ENCODE results near the gene IL12RB1. TPM values are rescaled to one million over a fixed set of nuclear protein-coding genes. Genes with fewer than 3 reads are reported as not detected.

The IL12RB1 gene
- total and polyA plus RNA-seq, 2 of the 8 experiments (the other 6 are each of a cell fraction or from before 2014, with no cell fraction given) = 0.03 TPM; not detected in 1

- TF ChIP-seq, protein P1, sequence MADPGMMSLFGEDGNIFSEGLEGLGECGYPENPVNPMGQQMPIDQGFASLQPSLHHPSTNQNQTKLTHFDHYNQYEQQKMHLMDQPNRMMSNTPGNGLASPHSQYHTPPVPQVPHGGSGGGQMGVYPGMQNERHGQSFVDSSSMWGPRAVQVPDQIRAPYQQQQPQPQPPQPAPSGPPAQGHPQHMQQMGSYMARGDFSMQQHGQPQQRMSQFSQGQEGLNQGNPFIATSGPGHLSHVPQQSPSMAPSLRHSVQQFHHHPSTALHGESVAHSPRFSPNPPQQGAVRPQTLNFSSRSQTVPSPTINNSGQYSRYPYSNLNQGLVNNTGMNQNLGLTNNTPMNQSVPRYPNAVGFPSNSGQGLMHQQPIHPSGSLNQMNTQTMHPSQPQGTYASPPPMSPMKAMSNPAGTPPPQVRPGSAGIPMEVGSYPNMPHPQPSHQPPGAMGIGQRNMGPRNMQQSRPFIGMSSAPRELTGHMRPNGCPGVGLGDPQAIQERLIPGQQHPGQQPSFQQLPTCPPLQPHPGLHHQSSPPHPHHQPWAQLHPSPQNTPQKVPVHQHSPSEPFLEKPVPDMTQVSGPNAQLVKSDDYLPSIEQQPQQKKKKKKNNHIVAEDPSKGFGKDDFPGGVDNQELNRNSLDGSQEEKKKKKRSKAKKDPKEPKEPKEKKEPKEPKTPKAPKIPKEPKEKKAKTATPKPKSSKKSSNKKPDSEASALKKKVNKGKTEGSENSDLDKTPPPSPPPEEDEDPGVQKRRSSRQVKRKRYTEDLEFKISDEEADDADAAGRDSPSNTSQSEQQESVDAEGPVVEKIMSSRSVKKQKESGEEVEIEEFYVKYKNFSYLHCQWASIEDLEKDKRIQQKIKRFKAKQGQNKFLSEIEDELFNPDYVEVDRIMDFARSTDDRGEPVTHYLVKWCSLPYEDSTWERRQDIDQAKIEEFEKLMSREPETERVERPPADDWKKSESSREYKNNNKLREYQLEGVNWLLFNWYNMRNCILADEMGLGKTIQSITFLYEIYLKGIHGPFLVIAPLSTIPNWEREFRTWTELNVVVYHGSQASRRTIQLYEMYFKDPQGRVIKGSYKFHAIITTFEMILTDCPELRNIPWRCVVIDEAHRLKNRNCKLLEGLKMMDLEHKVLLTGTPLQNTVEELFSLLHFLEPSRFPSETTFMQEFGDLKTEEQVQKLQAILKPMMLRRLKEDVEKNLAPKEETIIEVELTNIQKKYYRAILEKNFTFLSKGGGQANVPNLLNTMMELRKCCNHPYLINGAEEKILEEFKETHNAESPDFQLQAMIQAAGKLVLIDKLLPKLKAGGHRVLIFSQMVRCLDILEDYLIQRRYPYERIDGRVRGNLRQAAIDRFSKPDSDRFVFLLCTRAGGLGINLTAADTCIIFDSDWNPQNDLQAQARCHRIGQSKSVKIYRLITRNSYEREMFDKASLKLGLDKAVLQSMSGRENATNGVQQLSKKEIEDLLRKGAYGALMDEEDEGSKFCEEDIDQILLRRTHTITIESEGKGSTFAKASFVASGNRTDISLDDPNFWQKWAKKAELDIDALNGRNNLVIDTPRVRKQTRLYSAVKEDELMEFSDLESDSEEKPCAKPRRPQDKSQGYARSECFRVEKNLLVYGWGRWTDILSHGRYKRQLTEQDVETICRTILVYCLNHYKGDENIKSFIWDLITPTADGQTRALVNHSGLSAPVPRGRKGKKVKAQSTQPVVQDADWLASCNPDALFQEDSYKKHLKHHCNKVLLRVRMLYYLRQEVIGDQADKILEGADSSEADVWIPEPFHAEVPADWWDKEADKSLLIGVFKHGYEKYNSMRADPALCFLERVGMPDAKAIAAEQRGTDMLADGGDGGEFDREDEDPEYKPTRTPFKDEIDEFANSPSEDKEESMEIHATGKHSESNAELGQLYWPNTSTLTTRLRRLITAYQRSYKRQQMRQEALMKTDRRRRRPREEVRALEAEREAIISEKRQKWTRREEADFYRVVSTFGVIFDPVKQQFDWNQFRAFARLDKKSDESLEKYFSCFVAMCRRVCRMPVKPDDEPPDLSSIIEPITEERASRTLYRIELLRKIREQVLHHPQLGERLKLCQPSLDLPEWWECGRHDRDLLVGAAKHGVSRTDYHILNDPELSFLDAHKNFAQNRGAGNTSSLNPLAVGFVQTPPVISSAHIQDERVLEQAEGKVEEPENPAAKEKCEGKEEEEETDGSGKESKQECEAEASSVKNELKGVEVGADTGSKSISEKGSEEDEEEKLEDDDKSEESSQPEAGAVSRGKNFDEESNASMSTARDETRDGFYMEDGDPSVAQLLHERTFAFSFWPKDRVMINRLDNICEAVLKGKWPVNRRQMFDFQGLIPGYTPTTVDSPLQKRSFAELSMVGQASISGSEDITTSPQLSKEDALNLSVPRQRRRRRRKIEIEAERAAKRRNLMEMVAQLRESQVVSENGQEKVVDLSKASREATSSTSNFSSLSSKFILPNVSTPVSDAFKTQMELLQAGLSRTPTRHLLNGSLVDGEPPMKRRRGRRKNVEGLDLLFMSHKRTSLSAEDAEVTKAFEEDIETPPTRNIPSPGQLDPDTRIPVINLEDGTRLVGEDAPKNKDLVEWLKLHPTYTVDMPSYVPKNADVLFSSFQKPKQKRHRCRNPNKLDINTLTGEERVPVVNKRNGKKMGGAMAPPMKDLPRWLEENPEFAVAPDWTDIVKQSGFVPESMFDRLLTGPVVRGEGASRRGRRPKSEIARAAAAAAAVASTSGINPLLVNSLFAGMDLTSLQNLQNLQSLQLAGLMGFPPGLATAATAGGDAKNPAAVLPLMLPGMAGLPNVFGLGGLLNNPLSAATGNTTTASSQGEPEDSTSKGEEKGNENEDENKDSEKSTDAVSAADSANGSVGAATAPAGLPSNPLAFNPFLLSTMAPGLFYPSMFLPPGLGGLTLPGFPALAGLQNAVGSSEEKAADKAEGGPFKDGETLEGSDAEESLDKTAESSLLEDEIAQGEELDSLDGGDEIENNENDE (IDR thresholded peaks at IDR 0.05; ENCODE audit: insufficient replicate concordance, low read length) = no peak
- TF ChIP-seq SIRT6 (IDR thresholded peaks at IDR 0.05; ENCODE audit: low read length) (no peak), RAD21 (IDR thresholded peaks at IDR 0.05 in 1 of 2, conservative IDR thresholded peaks at IDR 0.05 in 1 of 2; ENCODE audit: low read depth in 2 of 2, low read length in 2 of 2) (no peak; a peak in 1 of 4 replicates), TAF7 (optimal IDR thresholded peaks at IDR 0.05; ENCODE audit: borderline replicate concordance, low read depth, low read length) (peak; percentile 29), SP1 (IDR thresholded peaks at IDR 0.05; ENCODE audit: low read depth, low read length) (peak; percentile 21; the same call in 1 of the 2 replicates), CREB1 (IDR thresholded peaks at IDR 0.05) (0 out of 2 replicates have a peak, but pooled peaks have one; percentile 21), HDAC2 (IDR thresholded peaks at IDR 0.05; ENCODE audit: borderline replicate concordance in 1 of 2, low read depth in 2 of 2, low read length in 2 of 2) (no peak), RBBP5 (IDR thresholded peaks at IDR 0.05; ENCODE audit: borderline replicate concordance, low read depth, low read length) (no peak; the same call in 1 of the 2 replicates)
- TF ChIP-seq, protein P2, sequence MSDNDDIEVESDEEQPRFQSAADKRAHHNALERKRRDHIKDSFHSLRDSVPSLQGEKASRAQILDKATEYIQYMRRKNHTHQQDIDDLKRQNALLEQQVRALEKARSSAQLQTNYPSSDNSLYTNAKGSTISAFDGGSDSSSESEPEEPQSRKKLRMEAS (IDR thresholded peaks at IDR 0.05) = peak; percentile 31
These were observed 31.1 kb upstream of the IL12RB1 start (continued) for GRCh38 chr19:18117692-18118378.
